Measurements from ENCODE around the gene LHPP.

DNA sequence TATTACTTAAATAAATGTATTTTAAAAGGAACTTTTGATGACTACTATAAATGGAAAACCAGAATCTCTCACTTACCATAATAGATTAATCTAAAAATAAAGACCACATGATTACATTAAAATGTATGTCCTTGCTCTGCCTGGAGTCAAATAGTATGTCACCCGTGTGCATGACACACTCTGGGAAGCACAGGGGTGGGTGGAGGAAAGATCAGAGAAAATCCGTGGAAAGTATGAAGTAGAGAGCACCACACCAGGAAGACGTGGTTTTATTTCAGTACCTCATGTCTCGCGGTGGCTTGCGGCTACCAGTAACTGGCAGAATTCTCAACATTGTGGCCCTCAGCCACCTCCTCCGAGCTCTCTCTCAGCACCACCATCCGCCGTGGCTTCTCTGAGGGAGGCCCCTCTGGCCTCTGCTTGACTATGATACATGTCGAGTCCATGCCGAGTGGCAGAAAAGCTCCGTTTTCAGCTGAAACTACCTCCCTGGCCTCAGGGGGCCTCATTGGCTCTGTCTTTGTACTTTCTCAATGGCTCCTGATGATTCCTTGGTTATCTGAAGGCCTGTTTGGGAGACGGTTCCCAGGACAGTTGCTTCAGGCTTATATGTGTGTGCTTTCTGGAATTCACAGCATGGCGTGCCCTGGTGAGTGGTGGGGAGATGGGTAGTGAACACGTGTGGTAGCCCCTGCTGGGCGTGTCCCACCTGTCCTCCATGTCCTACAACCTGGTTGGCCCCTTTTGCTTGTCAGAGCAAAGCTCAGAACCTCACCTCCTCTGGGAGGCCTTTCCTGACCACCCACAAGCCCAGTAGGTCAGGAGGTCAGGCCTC is 49.8 kb downstream of the LHPP start:
- no peak for TF ChIP-seq EZH2 (IDR thresholded peaks at IDR 0.05; ENCODE audit: insufficient read depth, poor library complexity, severe bottlenecking)
- no peak for TF ChIP-seq EZH2phosphoT487 (IDR thresholded peaks at IDR 0.05; ENCODE audit: insufficient read depth, low read depth)

Data from GM23248 (cell line).